ENCODE data around the gene DNAJC17. TPM values are rescaled to one million over a fixed set of nuclear protein-coding genes. Genes with fewer than 3 reads are reported as not detected.

Gene DNAJC17
- total RNA-seq, 1 experiment from 2014 or later: 36.1 TPM

GRCh38 chr15:40739047-40739446, 68.2 kb downstream of the DNAJC17 start:
- no peaks in the 10 kb centered on the region for H3K4me1 ChIP-seq (ENCODE audit: control insufficient read depth in 1 of 2, insufficient read depth in 2 of 2, low read length in 2 of 2)
- H4K20me1 ChIP-seq (ENCODE audit: insufficient read depth): no peaks in the 10 kb centered on the region
- TF ChIP-seq CBX3 (IDR thresholded peaks at IDR 0.05; ENCODE audit: low read depth): no peak
- no peak for TF ChIP-seq YY1 (IDR thresholded peaks at IDR 0.05; ENCODE audit: extremely low read depth, insufficient replicate concordance, low read depth, low read length)
- no peak for TF ChIP-seq ELF1 (IDR thresholded peaks at IDR 0.05; ENCODE audit: borderline replicate concordance, low read depth)
- no peak for TF ChIP-seq RAD21 (IDR thresholded peaks at IDR 0.05; ENCODE audit: low read depth)
- TF ChIP-seq REST (IDR thresholded peaks at IDR 0.05; ENCODE audit: low read depth): no peak
- TF ChIP-seq TCF7L2 (IDR thresholded peaks at IDR 0.05; ENCODE audit: borderline replicate concordance, extremely low read depth, insufficient read depth, insufficient read length): no peak
- no peak for TF ChIP-seq ZBTB33 (IDR thresholded peaks at IDR 0.05; ENCODE audit: extremely low read depth, insufficient replicate concordance, low read length)
- TF ChIP-seq EGR1 (IDR thresholded peaks at IDR 0.05; ENCODE audit: low read depth): no peak
- no peak for TF ChIP-seq CEBPB (IDR thresholded peaks at IDR 0.05; ENCODE audit: low read depth)
- TF ChIP-seq ZFX (IDR thresholded peaks at IDR 0.05): no peak
- no peak for TF ChIP-seq SP1 (IDR thresholded peaks at IDR 0.05; ENCODE audit: low read depth)
- TF ChIP-seq ZNF274 (IDR thresholded peaks at IDR 0.05; ENCODE audit: low read depth, low read length): no peak
- TF ChIP-seq MAX (IDR thresholded peaks at IDR 0.05): no peak
- TF ChIP-seq EZH2 (IDR thresholded peaks at IDR 0.05): no peak
- TF ChIP-seq FOSL1 (IDR thresholded peaks at IDR 0.05; ENCODE audit: low read depth): no peak
- no peak for TF ChIP-seq ATF3 (IDR thresholded peaks at IDR 0.05)
- no peak for TF ChIP-seq EZH2phosphoT487 (IDR thresholded peaks at IDR 0.05; ENCODE audit: borderline replicate concordance)
- no peak for TF ChIP-seq SIN3A (IDR thresholded peaks at IDR 0.05; ENCODE audit: low read depth)
- no peak for TF ChIP-seq SRF (IDR thresholded peaks at IDR 0.05; ENCODE audit: low read depth)
- TF ChIP-seq POLR2AphosphoS5 (IDR thresholded peaks at IDR 0.05; ENCODE audit: low read depth, low read length): no peak
- BruUV-seq (replicated peaks): no TSS peak
- DNase-seq (ENCODE audit: low read depth, low spot score) (no peak), ATAC-seq (no peak)
- H3K9me3 ChIP-seq (ENCODE audit: control insufficient read depth in 1 of 2, insufficient read depth in 1 of 2, low read depth in 1 of 2, low read length in 2 of 2): no peaks in the 10 kb centered on the region
- no peak overlapping the region for H2AFZ ChIP-seq (ENCODE audit: low read depth, low read length, poor library complexity, severe bottlenecking)
- intact Hi-C loops (cut with micrococcal nuclease): no loop called here
- ChIA-PET CTCF (interaction anchor here (0.9 to 1.3 kb wide), 2 partner anchors 46 to 151 kb away, joined by 3 read pairs; no protein-coding TSS in a partner anchor), POLR2A (no interaction called here), RAD21 (ENCODE audit: low non-redundant PET in 1 of 2, low total read pairs in 2 of 2, uncharacterized antibody in 2 of 2, unreplicated experiment in 2 of 2) (no interaction called here)
- H3K4me3 ChIP-seq (replicated peaks in 1 of 2; ENCODE audit: low read depth in 1 of 2, low read length in 2 of 2): no peak overlapping the region
- H3K27me3 ChIP-seq (ENCODE audit: insufficient read depth, low read length): no peaks in the 10 kb centered on the region
- no peak overlapping the region for H3K9ac ChIP-seq (ENCODE audit: low read length)
- no peak overlapping the region for H3K27ac ChIP-seq (ENCODE audit: low read depth, low read length)
- no peaks in the 10 kb centered on the region for H3K9me2 ChIP-seq (ENCODE audit: insufficient read depth)
- H3K4me2 ChIP-seq (ENCODE audit: low read length): no peak overlapping the region
- H3K79me2 ChIP-seq (ENCODE audit: insufficient read depth, low read length): no peaks in the 10 kb centered on the region
- H3K36me3 ChIP-seq (ENCODE audit: control insufficient read depth in 1 of 2, insufficient read depth in 2 of 2, low read length in 2 of 2): peaks cover 42 to 46% of the 10 kb centered on the region in 2 experiments; a peak in 3 of 4 replicates

All from HCT116 (cell line).